Urothelium cell line (cell line): Measurements from ENCODE around the gene MESD.

Experiments
- DNase-seq: peaks from one replicate; pipeline ENCODE4 v3.0.0; 2011; ENCODE audit warnings: low spot score, mixed read lengths
- FAIRE-seq: peaks from 2 replicates; lab custom pipeline; 2011; peaks lifted over from hg19 to GRCh38; lab: Jason Lieb, UNC

Gene MESD

GRCh38 chr15:80992006-80992405 lies 2.4 kb upstream of the MESD start:
- FAIRE-seq (no peak), DNase-seq (no peak)

DNA sequence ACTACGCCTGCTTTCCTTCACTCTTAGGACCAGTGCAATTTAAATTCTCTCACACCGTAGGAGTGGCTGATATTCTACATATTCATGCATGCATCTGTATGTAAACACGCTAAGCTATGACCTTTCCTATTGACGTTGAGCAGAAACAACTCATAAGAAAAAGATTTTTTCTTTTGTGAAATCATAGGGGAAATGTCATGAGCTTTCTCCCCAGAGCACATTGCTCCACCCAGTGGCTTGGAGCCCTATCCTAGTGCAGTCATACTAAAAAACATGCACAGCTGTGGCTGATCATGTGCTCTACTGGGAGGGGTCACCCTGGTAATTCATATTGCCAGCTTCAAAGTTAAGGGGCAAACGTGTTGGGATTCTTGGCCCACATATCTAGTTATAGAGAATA lies 1.8 kb upstream of the MESD start:
- no peak for DNase-seq
- no peak for FAIRE-seq

DNA sequence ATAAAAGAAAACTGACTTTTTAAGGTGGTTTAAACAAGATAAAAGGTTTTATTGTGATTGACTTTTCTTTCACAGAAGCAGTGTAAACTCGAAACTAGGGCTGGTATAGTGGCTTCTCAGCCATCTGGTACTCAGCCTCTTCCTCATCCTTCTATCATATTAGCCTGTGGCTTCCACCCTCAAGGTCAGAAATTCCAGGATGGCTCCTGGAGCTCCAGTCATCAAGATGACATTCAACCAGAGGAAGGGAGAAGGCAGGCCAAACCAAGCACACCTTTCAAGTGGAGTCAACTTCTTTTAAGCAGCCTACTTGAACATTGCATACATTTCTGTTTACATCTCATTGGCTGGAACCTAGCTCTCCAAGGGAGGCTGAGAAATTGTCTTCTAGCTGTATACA lies 1.3 kb upstream of the MESD start:
- DNase-seq, result no peak
- no peak for FAIRE-seq

DNA sequence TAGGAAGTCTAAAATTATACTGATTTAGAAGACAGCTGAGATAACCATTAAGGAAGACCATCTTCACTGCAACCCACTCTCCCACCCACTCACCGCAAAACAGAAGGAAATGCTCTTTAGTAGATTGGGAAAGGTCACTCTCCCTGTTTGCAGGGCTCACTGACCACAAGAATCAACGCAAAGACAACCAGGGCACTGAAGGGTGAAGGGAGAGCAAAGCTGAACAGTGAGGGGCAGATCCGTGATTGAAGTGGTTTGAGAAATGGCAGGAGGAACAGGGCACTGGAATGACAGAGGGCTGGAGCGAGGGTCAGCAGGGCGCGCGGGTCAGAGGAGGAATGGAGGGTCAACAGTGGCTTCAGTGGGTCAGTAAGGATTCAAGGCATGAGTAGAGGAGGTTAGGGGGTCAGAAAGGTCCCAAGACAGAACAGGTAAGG lies 520 bp downstream of the MESD start:
- no peak for FAIRE-seq

DNA sequence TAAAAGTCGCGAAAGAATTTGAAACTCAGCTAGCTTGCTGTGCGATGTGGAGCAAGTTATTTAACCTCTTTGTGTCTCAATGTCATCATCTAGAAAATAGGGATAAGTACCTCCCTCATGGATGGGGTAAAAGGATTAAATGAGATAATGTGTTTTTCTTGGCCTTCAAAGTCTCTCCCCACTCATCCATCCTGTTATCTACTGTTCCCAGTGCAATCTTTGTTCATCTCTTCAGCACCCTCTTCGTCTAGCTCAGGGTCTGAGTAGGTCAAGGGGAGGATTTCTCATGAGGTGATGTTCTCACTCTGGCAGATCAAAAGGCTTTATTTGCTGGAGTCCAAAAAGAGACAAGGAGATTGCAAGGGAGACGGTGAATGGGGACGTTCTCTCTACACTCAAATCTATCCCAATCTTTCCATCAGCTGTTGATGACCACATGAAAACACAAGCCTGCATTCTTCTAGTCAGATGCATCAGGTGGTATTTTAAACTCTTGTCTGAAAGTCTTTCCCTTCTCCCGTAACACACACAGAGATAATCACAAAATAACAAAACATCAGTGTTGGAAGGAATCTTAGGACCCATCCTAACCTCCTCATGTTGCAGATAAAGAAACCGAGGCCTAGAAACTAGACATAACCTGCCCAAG lies 1.3 kb downstream of the MESD start:
- DNase-seq (no peak), FAIRE-seq (no peak)

More for the DNA sequence above, 520 bp downstream of the MESD start:
- no peak for DNase-seq

DNA sequence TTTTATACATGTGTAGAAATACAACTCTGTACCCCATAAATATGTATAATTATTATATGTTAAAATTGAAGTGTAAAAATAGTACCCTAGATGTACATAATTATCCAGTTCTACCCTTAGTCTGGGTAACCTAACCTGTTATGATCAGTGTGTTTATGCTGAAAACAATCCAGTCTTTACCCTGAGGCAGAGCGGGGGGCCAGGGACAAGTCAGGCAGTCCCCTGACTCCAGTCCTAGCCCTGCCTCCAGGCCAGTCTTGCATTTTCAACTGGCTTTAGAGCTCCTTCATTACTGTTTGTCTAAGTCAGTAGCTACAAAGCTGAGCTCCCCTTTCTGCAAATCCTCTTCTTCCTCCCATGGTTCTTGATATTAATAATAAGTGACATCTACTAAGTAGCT lies 3.1 kb downstream of the MESD start:
- FAIRE-seq (no peak), DNase-seq (no peak)

- DNase-seq, result no peak
- no peak for FAIRE-seq
Observed at GRCh38 chr15:80985981-80986380, 3.6 kb downstream of the MESD start.

DNA sequence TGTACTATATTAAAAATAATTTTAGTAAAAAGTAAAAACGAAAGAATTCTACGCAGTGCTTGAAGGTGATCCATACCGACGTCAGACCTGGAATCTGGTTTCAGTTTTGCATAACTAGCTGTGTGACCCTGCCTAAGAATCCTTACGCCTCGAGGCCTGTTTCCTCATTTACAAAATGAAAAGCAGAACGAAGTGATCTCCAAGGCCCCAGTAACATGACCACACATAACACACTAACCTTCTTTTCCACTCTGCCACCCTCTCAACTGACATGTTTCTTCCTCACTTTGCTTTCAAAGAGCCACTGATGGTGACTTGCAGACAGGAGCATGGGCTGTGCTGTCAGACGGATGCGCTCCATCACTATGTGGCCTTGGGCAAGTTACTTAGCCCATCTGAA lies 4.8 kb downstream of the MESD start:
- DNase-seq (no peak), FAIRE-seq (no peak)

DNA sequence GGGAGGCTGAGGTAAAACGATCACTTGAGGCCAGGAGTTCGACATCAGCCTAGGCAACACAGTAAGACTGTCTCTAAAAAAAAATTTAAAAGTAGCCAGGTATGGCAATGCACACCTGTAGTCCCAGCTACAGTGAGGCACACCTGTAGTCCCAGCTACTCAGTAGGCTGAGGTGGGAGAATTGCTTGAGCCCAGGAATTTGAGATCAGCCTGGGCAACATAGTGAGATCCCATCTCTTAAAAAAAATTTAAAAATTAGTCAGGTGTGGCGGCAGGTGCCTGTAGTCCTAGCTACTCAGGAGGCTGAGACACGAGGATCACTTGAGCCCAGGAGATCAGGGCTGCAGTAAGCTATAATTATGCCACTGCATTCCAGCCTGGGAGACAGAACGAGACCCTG lies 6.8 kb downstream of the MESD start:
- no peak for DNase-seq
- no peak for FAIRE-seq

- DNase-seq, result no peak
Observed at GRCh38 chr15:80982205-80982604, 7.4 kb downstream of the MESD start.

GRCh38 chr15:80979538-80980200 lies 9.9 kb downstream of the MESD start:
- DNase-seq, result no peak
- no peak for FAIRE-seq

More at GRCh38 chr15:80982205-80982604, 7.4 kb downstream of the MESD start:
- no peak for FAIRE-seq

DNA sequence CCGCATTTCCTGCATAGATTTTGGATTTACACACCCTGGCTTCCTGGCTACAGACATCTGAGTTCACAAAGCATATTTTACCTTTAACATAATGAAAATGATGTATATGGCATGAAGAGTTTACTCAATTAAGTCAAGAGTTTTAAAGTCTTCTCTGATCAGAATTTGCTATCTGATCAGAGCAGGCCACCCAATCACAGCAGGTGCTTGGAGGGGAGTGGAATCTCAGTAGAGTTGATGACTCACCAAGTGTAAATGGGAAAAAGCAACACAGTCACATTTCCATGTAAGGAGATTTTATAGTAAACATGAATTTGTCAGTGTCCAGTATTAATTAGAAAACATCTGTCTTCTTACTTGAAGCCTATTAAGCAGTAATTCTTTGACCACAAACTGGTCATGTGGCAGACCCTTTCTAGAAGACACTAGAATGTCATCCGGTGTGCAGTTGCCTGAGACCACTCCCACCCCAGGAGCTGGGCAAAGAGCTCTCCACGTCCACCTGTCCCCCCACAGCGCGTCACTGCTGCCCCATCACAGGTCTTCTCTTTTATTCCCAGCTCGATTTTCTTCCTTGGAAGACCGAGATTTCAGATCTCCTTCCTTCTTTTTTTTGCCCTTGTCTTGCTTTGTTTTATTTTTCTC lies 10.8 kb downstream of the MESD start:
- no peak for DNase-seq
- FAIRE-seq, result no peak

- DNase-seq (no peak), FAIRE-seq (no peak)
Observed at GRCh38 chr15:80977627-80978036, 12.0 kb downstream of the MESD start.

DNA sequence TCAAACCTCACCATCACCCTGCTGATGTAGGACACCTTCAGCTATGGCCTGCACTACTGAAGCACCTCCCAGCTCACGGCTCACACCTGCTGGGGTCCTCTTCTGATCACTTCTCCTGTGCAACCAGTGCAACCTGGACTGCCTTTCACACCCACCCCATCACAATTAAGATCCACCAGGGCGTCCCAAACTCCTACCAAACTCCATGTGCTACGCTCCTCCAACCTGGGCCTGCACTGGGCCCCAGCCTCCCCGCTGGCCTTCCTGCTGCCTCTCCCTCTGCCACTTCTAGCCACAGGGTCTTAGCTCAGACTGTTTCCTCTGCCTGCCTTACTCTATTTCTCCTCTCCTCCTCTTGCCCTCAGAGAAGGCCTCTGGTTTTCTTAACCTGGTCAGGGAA lies 12.8 kb downstream of the MESD start:
- no peak for FAIRE-seq
- DNase-seq, result no peak

GRCh38 chr15:80974914-80975313 lies 14.7 kb downstream of the MESD start:
- DNase-seq (no peak), FAIRE-seq (no peak)

DNA sequence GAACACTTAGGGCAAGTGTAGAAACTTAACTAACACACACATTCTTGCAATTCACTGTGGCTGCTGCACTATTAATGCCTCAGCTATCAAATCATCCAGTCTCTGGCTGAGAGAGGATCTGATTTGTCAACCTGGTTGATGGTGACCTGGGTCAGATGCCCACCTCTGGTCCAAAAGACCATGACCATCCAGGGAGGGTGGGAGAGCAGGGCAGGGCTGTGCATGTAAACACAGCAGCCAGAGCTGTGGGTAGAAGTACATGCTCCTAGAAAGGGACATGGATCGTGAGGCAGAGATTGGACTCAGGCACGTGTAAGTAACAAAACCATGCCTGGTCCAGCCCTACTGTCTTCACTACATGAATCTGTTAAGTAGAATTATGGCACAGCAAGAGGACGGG lies 17.3 kb downstream of the MESD start:
- FAIRE-seq (no peak), DNase-seq (no peak)

DNA sequence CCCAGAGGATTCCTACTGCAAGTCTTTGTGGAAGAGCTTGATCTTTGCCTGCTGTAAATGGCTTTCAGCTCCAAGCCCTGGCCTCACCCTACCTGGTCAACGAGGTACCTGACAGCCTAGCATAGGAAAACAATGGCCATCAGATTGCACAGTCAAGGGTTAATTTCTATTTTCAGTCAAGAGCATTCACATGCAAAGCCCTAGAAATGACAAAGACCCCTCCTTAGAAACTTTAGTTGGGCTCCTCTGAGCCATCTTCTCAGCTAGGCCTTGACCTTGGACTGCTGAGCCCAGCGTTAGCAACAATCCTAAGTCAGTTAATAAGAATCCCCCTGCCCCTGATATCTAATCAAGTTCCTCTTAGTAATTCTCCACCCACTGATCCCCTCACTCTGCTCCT lies 18.5 kb downstream of the MESD start:
- no peak for DNase-seq
- no peak for FAIRE-seq

GRCh38 chr15:80970658-80971057 lies 19.0 kb downstream of the MESD start:
- no peak for FAIRE-seq

DNA sequence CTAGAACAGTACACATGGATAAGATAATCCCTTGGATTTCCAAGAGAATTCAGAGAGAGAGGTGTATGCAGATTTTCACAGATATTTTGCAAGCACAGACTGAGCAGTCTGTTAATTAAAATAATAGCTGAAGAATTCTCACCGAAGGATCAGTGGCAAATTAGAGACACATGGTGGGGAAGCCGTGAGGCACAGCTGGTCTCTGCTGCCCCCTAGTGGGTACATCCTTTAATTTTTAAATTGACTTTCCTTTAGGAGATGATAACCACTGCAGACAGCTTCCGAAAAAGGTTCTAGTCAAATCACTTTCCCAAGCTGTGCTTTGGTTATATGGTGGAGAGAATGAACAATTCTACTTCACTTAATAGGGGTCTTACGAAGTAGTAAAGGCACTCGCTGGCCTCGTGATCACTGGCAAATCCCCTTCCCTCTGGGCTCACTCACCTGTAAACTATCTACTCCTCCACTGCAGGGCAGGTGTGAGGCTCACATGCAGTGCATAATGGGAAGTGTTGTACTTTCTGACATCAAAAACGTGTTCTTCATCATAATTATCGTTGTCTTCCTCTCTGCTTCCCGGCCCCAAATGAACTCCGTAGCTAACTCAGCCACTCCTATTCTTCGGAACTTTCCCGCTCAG lies 19.5 kb downstream of the MESD start:
- DNase-seq (peak; percentile 62), FAIRE-seq (peak; percentile 13)

More at GRCh38 chr15:80970658-80971057, 19.0 kb downstream of the MESD start:
- DNase-seq, result no peak

- FAIRE-seq (no peak), DNase-seq (no peak)
Observed at GRCh38 chr15:80969316-80969715, 20.3 kb downstream of the MESD start.

DNA sequence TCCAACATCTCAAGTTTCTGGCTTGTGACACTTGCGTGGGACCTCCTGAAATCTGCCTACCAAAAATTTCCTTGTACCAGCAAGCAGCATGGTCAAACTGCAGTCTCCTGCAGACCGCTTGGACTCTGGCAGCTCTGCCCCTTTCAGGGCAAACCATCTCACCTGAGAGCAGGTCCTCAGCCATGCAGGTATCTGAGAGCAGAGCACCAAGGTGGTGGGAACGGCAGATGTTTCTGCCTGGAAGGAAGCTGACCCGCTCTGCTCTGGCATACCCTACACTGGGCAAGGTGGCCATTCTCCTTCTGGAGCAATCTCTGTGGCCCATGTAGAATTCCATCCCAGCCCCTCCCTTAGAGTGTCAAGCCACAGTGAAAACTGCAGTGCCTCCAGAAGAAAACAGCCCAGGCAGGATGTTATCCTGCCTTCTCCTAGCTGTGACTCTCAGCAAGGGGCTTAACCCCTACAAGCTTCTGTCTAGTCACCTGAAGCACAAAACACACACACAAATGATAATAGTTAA lies 21.6 kb downstream of the MESD start:
- no peak for FAIRE-seq
- no peak for DNase-seq
